ENCODE measurements around the gene NOL4L.
A peak's percentile ranks its signal among the peaks of the same experiment; 100 is the strongest.

Gene NOL4L, protein sequence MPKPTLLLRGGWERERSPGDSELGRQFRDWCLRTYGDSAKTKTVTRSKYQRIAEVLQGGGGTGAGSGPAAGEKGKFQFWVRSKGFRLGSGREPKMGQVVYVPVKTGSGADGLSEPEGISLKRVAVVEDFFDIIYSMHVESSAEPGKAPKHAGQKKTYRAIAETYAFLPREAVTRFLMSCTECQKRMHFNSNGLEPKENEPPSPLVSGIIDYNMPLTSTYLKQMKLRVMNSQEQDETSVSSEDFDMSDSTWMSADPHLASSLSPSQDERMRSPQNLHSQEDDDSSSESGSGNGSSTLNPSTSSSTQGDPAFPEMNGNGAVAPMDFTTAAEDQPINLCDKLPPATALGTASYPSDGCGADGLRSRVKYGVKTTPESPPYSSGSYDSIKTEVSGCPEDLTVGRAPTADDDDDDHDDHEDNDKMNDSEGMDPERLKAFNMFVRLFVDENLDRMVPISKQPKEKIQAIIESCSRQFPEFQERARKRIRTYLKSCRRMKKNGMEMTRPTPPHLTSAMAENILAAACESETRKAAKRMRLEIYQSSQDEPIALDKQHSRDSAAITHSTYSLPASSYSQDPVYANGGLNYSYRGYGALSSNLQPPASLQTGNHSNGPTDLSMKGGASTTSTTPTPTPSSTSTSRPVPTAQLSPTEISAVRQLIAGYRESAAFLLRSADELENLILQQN

DNA sequence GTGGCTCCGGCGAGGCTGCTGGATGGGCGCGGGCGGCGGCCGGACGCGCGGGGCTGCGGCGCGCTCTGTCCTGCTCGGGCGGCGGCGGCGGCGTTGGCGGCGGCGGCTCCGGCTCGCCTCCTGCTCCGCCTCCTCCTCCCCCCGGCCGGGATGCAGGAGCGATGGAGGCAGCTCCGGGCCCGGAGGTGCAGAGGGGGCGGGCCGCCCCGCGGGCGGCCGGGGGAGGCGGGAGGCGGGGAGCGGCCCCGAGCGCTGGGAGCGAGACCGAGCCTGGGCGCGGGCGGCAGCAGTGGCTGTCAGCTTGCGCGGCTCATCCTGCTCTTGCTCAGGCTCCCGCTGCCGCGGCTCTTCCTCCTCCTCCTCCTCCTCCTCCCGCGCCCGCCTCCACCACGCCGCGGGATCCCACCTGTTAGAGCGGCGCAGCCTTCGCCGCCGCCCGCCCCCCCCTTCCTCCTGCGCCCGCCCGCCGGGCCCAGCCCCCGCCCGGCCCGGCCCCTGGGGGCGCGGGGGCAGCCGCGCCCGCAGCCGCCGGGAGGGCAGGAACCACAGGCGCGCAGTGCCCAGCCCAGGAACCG lies at the start of gene NOL4L:
Gene NOL4L (minus strand): TSS at position 323 of the 575 bp plus-strand sequence. CDS start 443 bp downstream, outside the sequence.
- peak; percentile 46 for DNase-seq

DNA sequence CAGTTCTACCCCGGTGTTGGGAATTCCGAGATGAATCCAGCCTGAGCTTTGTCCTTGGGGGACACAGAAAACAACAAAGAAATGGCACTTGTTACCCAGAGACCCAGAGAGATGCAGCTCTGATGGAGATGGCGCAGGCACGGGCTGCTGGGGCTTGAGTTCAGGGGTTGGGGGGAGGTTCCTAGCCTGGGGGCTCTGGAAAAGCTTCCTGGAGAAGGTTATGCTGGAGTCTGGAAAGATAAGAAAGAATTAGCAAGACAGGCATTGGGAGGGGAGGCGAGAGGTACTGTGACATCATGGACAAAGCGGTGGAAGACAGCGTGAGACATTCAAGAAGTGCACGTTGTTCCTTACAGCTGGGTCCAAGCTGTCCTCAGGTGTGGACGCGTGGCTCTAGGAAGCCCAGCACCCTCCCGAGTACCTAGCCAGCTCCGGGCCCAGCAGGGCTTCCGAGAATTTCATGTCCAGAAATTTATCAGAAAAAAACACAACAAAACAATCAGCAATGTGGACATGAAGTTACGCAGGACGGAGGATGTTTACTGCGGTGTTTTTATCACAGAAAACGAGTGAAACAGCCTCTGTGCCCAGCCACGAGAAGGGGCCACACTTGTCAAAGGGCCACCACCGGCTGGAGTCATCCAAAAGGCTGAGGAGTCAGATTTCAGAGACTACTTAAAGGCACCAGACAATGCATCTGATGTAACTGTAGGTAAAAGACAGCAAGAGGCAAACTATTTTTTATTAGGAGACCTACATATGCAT lies 49.1 kb upstream of the NOL4L start:
- no peak for DNase-seq

DNA sequence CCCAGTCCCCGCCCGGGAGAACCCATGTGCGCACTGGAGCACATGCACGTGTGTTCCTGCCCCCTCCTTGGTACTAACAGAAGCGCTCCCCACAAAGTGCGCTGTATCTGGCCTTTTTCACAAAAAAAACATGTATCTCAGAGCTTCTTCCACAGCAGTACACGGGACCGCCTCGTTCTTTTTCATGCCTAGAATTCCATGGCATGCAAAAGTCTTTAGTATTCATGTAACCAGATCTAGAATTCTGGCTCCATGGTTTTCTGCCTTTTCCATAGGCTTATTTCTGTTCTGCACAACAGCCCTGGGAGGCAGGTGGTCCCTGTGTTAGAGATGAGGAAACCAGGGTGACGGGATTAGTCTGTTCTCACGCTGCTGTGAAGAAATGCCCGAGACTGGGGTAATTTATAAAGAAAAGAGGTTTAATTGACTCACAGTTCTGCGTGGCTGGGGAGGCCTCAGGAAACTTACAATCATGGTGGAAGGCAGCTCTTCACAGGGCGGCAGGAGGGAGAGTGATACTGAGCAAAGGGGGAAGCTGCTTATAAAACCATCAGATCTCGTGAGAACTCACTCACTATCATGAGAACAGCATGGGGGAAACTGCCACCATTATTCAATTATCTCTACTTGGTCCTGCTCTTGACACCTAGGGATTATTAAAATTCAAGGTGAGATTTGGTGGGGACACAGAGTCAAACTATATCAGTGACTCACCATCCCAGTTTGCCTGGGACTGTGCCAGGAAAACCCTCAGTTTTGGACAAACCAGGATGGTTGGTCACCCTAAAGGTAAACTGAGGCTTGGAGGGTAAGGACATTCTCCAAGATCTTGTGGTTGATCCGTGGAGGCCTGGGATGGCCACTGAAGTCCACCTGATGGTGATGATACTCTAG lies 47.6 kb upstream of the NOL4L start:
- no peak for DNase-seq

DNA sequence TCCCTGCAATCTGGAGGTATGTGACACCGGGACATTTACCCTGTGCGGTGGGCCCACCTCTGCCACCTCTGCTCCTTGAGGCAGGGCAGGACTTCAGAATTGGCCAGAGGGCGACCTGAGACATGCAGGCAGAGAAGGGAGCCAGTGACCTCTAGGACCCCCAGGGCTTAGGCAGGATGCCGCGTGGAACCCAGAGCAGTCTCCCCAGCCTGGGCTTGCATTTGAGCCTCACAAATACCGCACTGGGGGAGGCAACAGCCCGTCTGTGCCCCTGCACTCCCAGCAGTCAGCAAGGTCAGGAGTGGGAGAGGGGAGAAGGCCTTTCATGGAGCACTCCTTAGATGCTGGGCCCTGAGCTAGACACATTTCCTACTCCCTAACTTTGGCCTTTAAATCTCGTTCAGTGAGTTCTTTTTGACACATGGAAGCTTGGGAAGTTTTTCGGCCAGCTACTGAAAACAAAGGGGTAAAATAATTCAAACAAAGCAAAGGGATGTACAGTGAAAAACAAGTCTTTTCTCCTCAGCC lies 46.9 kb upstream of the NOL4L start:
- DNase-seq: no peak

DNA sequence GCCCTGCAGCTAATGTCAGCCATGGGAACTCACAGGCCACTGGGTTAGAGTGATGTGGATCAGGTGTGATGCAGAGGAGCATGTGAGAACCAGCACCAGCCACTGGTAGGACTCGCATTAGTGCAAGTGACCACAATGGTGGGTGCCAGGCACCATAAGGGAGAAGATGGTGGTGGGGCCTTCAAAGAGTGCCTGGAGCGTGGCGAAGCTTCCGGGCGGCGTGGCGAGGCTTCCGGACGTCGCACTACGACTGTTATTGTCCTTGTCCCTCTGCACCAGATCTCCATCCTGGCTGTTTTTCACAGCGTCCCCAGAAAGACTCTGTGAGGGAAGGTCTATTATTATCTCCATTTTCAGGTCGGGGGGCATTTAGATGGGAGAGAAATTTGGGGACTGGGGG lies 44.7 kb upstream of the NOL4L start:
- no peak for DNase-seq

DNA sequence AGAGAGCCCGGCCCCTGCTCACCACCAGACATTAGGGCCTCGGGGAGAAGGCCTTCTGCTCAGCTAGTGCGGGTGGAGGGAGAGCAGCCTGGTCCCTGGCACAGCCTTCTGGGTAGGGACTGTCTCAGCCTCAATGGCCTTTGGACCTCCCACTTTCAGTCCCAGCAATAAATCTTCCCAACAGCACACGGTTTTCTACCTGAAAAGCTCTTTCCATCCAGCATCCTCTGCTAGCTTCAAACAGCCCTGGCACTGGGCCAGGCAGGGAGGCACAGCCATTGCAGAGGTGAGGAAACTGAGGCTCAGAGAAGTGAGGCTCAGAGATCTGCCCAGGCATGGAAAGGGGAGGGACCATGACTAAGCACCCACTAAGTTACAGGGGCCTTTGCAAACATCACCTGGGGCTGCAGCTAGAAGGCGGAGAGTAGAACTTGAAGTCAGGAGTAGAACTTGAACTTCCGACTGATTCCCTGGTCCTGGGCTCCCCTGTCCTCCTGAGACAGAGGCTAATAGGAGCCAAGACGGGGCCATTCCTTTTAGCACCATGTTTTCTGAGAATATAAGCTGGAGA lies 43.9 kb upstream of the NOL4L start:
- no peak for DNase-seq

DNA sequence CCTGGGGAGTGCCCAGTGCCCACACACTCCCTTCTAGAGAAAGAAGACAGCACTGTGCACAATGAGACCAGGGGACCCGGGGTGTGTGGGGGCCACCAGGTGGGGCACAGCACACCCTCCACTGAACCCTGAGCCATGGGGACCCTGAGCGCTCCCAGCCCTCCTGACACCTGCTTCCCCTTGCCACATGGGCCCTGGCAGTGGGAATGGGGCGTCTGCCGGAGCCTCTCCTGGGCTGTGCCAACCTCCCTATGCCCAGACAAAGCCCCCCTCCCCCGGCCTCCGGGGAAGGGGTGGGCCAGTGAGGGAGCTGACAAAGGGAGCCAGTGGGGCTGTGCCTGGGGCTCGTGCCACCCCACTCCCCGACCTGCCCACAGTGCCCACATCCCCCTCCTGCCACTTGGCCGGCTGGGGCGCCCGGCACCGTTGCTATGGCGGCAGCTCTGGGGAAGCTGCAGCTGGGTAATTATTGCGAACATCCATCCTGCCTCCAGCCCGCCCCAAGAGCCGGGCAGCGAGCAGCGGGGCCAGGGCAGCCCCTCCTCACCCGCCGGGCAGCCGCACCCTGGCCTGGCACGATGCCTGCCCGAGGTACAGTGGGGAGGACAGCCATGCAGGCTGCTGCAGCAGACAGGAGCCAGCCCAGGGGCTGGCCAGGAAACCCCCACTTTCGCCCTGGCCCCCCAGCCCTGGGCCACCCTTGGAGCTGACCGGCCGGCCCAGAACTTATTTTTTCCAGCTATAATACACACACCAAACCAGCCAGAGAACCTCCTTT lies 41.9 kb upstream of the NOL4L start:
- peak; percentile 9 for DNase-seq

DNA sequence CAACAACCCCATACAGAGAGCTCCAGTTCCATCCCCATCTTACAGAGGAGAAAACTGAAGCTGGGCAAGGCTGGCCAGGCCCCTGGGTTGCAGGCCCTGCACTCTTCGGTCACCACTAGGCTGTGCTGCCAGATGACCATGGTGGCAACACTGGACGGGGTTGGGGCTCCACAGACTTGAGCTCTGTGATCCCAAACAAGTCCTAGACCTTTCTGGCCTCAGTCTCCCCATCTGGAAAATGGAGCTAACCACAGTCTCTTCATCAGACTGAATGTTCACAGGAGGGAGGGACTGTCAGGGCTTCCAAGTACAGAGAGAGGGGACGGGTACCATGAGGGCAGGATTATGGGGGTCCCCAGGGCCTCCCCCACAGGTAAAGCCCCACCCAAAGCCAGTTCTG lies 41.3 kb upstream of the NOL4L start:
- DNase-seq: no peak

DNA sequence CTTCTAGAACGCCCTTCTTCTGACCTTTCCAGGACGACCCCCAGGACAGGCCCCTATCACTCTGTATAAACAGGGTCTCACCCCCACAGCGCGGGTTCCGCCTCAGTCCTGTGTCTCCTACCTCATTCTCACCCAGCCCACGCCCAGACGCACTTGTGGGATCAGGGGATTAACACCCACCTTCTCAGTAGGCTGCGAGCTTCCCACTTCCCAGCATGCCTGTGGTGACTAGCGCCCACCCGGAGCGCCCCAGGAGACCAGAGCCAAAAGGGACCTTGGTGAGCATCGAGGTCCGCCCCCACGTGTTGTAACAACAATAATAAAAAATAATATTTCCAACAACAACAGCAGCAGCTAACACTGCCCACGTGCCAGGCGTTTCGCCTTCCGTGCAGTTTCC lies 40.9 kb upstream of the NOL4L start:
- no peak for DNase-seq

DNA sequence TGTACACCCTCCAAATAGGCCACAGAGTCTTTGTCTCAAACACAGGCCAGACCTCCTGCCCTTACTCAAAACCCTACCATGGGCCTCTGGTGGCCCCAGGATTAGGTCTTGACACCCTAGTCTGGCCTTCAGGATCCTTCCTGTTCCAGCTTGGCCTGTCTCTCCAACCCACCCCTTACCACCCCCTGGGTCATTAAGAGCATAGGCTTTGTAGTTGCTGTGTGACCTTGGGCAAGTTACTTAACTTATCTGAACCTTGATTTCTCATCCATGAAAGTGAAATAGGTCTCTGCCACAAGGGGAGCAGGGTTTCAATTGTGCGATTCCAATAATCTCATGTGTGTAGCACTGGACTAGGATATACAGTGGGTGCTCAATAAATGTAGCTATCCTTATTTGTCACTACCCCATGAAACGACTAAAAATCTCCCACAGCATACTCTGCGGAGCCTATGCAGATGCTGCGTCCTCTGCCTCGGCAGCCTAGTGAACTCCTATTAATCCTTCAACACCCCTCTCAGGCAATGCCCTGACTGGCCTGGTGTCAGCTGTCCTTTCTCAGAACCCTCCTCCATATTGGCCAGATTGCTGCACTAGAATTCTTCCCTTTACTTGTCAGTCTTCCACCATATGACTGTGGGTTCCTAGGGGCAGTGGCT lies 39.7 kb upstream of the NOL4L start:
- no peak for DNase-seq

DNA sequence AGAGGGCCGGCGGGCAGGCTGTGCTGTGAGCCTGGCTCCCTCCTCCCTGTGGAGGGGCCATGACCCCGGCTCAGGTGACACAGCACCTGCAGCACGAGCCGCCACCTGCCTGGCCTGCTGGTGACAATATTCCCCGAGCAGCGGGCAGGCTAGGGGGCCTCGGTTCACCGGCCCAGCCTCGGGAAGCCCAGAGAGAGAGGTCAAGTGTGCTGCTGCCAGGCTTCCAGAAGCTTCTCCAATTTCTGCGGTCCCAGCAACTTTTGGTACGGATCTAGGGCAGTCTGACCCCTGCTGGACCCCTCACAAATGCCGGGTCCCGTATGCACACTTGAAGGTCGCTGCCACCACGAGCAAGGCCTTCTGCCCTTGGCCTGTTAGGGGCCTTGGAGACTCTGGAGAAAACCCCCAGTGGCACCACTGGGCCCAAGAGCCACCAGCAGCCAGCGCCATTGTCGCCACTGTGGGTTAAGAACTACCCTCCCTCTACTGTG lies 38.6 kb upstream of the NOL4L start:
- no peak for DNase-seq

DNA sequence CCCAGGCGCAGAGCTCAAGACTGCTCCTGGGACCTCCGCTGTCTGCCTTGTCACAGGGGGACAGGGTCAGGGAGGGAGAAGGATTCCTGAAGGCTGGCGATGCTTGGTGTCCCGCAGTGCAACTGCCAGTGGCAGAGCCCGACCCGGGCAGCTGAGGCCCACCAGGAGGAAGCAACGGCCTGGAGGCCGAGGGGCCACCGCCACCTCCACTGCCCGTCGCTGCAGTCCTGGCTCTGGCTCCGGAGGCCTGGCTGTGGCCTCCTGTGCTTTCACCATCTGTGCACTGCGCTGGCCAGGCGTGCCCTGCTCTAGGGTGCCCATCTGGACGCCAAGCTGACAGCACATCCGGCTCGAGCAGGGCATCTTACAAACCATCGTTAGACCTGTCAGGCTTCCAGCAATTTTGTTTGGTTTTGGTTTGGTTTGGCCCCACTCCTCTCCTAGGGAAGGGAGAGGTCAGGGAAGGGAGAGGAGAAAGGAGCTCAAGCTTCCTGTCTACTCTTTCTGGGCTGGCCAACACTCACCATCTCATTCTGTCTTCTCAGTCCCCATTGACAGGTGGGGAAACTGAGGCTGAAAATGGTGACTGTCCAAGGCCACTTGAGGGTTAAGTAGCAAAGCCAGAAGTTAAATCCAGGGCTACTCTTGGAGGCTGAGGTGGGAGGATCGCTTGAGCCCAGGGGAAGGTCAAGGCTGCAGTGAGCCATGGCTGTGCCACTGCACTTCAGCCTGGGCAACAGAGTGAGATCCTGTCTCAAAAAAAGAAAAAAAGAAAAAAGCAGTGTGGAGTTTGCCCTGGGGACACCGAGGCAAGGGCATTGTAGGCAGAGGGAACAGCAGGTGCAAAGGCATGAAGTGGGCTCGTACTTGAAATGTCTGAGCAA lies 37.7 kb upstream of the NOL4L start:
- DNase-seq: no peak

DNA sequence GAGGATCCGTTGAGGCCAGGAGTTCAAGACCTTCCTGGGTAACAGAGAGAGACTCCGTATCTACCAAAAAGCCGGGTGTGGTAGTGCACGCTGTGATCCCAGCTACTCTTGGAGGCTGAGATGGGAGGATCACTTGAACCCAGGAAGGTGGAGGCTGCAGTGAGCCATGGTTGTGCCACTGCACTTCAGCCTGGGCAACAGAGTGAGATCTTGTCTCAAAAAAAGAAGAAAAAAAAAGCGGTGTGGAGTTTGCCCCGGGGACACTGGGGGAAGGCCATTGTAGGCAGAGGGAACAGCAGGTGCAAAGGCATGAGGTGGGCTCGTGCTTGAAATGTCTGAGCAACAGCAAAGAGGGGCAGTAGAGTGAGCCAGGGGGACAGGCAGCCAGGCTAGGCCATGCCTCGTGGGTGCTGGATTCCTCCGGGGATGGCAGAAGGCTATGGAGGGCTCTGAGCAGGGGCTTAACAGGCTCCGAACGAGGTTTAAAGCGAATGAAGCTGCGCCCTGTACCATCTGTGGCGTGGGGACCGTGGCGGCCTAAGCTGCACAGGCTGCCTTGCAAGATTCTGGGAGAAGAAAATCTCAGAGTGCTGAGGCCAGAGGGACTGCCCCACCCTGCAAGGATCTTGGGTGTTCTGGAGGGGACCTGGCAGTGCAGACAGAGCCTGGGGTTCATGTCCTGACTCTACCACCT lies 36.9 kb upstream of the NOL4L start:
- no peak for DNase-seq

DNA sequence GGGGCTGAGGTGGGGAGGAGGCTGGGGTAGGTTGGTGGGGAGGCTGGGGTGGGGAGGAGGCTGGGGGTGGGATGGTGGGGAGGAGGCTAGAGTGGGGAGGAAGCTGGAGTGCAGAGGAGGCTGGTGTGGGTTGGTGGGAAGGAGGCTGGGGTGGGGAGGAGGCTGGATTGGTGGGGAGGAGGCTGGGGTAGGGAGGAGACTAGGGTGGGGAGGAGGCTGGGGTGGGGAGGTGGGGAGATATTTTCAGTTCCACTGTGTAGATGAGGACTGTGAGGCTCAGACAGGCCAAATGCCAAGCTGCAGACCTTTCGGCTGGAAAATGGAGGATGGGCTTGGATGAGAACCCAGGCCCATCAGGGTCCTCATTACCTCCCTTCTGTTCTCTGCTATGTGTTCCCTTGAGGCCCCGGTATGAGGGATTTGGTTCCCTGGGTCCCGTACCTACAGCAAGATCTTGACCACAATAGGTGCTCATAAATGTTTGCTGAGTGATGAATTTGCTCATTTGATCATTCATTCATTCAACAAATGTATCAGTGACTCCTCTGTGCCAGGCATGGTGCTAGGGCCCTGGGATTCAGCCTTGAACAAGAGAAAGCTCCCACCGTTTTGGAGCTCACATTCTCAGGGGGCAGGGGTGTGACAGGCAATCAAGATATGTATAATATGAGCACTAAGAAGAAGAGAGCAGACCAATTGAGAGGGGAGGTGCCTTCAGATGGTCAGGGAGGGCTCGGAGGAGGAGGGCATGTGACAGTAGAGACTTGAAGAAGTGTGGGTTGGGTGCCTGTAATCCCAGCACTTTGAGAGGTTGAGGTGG lies 36.1 kb upstream of the NOL4L start:
- no peak for DNase-seq

DNA sequence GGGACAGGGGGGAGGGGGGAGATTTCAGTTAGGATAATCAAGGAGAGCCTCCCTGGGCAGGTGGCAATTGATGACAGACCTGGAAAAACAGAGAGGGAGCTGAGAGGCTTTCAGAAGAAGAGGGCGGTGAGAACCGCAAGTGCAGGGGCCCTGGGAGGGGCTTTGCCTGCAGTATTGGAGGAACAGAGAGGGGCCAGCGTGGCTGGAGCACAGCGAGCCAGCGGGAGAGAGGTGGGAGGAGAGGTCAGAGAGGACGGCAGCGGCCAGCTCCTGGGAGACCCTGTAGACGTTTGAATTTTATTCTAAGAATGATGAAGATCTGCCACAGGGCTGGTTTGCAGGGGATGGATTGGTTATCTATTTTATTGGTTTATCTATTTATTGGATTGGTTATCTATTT lies 34.5 kb upstream of the NOL4L start:
- no peak for DNase-seq

DNA sequence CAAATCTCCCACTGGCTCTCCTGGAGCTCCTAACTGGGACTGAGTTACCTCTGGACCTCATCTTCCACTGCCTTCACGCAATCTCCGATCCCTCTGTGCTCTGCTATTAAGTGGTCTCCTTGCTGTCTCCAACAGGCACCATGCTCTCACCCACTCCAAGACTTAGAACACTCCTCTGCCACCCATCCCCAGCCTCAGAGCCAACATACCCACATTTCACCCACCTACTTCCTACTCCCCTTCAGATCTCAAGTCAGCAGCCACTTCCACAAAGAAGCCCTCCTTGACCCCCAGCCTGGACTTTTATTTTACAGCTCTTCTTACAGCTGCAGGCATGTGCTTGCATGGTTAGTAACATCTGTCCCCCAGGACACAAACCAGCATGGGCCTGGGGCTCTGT lies 29.6 kb upstream of the NOL4L start:
- DNase-seq: no peak

DNA sequence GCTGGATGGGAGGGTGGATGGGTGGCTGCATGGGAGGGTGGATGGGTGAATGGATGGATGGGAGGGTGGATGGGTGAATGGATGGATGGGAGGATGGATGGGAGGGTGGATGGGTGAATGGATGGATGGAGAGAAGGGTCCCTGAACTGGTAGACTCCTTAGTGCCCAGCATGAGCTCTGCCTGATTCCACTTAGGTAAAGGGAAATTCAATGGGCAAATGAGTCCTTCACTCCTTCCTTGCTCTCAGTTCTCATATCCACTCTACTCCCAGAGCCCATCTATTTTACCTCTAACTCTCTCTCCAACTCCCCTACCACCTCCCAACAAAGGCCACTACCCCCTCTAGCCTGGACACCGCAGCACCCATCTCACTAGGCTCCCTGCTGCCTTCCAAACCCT lies 29.2 kb upstream of the NOL4L start:
- no peak for DNase-seq

Measured in CD4-positive, alpha-beta T cell treated with Interleukin-10 for 1 hour (primary cell).